Measurements from ENCODE around the gene NCS1.

NCS1 gene

DNA sequence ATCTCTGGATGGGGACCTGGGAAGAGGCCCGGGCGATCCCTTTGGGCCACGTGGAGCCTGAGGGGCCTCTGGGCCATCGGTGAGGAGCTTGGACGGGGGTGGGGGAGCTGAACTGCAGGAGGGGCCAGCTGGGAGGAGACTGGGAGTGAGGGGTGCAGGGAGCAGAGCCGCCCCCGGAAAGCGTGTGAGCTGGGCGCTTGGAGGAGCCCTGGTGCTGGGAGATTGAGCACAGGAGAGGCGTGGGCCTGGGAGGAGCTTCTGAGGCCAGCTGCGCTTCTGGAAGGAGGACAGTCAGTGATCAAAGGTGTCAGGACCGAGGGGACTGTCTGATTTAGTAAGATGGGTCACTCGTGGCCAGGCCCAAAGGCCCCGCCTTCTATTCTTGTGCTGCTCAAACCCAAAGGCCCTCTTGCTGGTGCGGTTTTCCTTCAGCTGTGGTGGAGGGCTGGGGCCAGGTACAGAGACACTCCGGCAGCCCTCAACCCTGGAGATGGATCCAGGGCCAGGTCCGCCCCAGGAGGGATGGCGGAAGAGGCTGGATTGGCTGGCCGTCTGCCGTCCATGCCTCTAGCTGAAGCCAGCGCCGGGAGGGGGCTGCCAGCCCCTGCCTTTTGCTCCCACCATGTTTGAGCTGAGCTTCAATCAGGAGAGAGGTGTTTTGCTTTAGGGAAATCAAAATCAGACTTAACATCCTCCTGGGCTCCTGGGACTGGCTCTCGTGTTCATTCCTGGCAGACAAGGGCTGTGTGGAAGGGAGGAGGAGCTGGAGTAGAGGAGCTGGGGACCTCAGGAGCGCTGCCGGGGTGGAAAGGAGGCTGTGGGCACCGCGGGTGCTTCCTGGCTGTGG lies 21.6 kb downstream of the NCS1 start:
- DNase-seq (ENCODE audit: low read depth in 3 of 3): no peak

DNA sequence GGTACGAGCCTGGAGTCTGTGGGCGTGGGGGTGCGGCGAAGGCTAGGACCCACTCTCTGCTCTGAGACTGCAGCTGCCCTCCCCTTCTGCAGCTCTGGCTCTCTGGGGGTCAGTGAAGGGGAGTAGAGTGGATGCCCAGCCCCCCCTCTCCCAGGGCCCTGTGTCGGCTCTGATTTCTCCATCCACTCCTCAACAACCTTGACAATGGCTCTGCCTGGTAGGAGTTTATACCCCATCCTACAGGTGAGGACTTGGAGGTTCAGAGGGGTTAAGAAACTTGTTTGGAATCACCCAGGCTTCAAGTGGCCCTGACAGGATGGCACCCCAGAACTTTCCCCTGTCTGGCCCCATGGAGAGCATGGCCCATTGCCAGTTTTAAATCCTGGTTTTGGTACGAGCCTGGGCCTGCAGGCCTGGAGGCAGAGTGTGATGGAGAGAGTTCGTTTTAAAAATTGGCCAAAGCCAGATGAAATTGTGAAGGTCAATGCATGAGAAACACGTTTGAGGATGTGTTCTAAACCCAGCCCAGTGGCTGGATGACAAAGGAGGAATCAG lies 22.3 kb downstream of the NCS1 start:
- no peak for DNase-seq (ENCODE audit: low read depth in 3 of 3)

DNA sequence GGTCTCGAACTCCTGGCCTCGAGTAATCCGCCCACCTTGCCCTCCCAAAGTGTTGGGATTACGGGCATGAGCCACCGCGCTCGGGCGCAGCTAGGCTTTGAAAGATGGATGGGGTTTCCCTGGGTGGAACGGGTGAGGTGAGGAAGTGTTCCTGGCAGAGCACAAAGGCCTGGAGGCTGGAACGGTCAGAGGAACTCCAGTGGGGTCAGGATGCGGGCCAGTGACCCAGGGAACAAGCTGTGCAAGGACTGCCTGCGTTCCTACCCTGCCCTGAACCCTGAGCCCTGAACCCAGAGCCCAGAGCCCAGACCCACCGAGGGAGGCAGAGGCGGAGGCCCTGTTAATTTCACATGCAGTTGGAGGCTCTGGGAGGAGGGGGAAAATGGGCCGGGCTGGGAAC lies 23.4 kb downstream of the NCS1 start:
- no peak for DNase-seq (ENCODE audit: low read depth in 3 of 3)

DNA sequence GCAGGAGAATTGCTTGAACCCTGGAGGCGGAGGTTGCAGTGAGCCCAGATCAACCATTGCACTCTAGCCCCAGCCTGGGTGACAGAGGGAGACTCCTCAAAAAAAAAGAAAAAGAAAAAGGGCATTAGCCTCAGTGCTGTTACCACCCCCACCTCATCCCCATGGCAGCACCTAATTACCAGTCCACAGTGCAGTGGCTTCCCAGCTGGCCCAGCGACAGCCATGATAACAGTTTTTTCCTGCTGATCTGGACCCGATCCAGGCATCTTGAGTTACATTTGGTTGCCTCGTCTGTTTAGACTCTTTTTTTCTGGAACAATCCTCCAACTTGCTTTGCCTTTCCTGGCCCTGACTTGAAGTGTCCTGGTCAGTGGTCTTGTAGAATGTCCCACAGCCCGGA lies 24.4 kb downstream of the NCS1 start:
- DNase-seq (ENCODE audit: low read depth in 3 of 3): no peak

DNA sequence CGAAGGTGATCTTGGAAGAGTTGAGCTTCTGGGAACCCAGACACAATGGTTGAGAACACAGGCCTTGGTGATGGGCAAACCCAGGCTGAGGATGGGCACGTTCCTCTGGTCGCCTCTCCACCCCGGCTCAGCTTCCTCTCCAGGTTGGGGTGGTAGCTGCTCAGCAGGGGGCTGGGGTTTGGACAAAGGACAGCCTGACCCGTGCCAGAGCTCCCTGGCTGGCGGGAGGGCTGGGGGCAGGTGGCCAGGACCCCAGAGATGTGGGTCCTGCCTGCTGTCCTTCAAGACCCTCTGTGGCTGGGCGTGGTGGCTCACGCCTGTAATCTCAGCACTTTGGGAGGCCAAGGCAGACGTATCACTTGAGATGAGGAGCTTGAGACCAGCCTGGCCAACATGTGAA lies 25.2 kb downstream of the NCS1 start:
- no peak for DNase-seq (ENCODE audit: low read depth in 3 of 3)

DNA sequence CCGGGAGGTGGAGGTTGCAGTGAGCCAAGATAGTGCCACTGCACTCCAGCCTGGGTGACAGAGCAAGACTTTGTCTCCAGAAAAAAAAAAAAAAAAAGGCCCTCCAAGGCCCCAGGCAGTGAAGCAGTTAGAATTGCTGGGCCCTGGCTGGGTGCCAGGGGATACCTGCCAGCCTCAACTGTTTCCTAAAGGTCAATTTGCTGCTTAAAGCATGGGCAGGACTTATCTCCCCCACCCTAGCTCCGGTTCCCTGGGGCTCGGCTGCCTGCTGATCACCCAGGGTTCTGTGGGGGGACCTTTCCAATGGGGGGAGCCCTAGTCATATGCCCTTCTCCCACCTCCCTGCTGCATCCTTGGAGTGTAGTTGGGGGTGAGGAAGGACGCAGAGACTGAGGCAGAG lies 25.7 kb downstream of the NCS1 start:
- no peak for DNase-seq (ENCODE audit: low read depth in 3 of 3)

DNA sequence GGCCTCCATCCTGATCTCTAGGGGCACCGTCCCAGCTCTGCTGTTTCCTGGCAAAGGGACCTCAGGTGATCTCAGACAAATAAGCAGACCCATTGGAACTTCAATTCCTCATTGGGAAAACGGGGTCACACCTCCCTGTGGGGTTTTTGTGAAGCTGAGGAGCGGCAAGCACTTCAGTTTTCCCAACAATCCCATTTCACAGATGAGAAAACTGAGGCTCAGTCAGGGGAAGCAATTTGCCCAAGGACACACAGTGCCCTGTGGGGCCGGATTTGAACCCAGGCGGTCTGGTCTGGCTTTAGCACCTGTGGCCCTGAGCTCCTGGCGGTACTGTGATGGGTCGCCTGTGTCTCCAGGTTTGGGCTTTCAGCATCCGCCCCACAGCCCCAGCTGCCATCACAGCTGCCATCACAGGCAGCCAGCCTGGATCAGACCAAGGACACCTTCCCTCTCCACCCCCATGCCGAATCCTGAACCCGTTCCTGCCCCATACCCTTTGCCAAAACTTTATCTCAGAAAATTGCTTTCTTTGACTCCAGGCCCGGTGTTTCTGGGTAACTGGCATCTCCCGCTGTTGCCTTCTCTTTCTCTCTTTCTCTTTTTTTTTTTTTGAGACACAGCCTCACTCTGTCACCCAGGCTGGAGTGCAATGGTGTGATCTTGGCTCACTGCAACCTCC lies 26.4 kb downstream of the NCS1 start:
- no peak for DNase-seq (ENCODE audit: low read depth in 3 of 3)

DNA sequence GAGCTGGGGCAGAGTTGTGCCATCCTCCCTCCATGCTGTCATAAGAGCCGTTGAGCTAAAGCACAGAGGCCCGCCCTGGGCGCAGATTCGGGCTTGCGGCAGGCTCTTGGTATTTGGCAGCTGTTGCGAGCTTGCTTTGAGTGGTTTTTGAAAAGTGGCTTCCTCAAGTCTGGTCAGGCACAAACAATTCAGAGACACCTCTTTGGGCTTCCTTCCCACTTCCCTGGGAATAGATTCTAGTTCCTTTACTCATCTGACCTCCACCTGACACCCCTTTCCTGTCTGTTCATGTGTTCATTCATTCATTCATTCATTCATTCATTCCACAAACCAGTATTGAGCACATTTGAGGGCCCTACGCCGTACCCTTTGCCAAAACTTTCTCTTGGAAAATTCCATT lies 27.4 kb downstream of the NCS1 start:
- no peak for DNase-seq (ENCODE audit: low read depth in 3 of 3)

DNA sequence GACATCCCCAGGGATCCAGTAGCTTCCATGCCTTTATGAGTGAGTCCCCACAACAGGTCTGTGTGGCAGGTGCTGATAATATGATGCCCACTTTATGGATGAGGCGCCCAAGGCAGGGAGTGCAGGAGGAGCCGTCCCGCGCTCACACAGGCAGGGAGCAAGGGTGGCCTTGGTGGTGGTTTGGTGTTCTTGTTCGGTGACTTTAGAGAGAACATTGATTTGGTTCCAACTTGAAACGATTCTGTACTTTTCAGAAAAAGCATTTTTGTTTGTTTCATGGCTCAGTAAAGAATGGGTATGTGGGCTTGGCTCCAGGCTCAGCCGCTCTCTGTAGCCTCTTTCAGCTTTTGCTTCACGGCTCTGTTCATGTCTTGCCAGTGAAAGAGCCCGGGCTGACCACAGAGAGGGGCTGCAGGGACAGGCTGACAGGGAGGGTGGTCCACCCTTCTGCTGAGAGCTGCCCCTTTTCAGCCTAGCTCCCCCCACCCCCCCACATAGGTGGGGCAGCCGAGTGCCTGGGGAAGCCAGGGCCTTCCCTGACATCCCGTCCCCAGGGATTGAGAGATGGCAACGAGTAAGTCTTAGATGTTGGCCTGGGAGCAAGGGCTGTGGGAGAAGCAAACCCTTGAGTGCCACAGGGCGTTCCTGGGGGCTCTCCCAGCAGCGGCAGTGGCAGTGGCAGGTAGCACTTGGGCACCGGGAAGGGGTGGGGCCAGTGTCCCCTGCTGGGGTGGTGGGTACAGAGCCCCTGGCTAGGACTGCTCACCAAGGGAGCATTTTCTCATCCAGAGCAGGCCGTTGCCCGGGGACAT lies 28.0 kb downstream of the NCS1 start:
- DNase-seq (ENCODE audit: low read depth in 3 of 3): no peak

DNA sequence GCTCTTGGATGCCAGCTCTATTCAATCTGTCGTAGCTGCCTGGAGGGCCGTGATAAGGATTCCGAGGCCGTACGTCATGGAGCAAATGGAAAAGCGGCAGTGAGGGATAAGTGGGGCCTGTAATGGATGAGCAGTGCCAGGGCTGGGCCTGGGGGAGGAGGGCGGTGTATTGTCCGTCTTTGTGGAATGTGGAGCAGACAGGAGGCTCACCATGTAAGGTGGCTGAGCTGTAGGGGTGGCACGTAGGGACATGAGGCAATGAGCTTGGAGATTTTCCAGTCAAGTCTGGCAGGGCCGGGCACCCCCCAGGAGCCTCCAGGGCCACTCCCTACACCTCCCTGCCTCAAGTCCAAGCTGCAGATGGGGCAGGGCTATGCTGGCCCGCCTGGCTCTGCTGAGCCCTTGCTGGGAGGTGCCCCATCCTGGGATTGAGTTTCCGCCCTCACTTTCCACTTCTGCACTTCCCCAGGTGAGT lies 29.2 kb downstream of the NCS1 start:
- no peak for DNase-seq (ENCODE audit: low read depth in 3 of 3)

DNA sequence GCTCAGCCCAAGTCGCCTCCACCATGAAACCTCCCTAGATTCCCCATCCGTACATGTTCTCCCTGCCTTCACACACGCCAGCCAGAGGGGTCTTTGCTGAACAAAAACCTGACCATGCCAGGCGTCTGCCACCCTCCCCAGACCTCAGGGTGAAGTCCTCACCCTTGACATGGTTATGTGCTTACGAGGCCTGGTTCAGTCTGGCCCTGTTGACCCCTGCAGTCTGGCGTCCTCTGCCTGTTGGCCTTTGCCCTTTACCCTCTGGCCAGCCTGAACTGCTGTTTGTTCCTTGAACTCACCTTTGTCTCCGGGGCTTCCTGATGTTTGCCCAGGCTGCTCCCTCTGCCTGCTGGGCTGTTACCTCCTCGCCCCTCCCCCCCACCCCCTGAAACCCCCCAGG lies 29.8 kb downstream of the NCS1 start:
- no peak for DNase-seq (ENCODE audit: low read depth in 3 of 3)

DNA sequence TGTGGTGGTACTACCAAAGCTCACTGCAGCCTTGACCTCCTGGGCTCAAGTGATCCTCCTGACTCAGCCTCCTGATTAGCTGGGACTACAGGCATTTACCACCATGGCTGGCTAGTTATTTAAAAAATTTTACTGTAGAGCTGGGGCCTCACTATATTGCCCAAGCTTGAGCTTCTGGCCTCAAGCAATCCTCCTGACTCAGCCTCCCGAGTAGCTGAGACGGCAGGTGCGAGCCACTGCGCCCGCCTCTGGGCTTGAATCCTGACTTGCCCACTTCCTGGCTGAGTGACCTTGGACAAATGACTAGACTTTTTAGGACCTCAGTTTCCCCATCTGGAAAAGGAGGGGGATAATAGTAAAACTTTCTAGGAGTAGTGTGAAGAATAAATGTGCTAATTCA lies 32.1 kb downstream of the NCS1 start:
- no peak for DNase-seq (ENCODE audit: low read depth in 3 of 3)

DNA sequence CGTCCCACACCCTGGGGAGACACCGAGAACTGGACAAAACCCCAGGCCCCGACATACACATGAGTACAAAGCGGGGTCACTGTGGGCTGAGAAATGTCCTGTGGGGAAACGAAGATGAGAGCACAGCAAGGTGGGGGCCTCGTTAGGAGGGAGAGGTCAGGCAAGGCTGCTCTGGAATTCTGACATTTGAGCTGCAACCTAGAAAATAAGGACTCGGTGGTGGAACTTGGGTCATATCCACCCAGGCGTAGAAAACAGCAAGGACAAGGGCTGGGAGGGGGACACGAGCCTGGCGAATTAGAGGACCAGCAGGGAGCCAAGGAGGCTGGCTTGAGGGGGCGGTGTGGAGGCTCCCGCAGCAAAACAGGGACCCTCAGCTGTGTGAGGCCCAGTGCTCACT lies 32.8 kb downstream of the NCS1 start:
- no peak for DNase-seq (ENCODE audit: low read depth in 3 of 3)

DNA sequence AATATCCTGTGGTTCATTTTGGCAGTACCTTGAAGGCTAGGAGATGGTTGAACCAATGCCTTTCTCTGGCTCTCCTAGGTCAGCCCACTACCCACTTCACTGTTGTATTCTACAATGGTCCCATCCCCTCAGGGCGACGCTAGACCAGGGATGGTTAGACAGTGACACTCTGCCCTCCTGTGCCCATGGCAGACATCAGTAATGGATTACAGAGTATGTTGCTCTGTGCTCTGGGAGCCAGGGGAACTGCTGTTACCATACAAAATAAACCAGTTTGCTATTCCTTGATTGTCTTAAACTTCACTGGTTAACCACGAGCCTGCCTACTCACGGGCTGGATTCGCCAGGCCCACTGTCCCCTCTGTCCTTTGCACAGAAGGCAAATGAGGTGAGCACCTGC lies 33.7 kb downstream of the NCS1 start:
- DNase-seq (ENCODE audit: low read depth in 3 of 3): no peak

DNA sequence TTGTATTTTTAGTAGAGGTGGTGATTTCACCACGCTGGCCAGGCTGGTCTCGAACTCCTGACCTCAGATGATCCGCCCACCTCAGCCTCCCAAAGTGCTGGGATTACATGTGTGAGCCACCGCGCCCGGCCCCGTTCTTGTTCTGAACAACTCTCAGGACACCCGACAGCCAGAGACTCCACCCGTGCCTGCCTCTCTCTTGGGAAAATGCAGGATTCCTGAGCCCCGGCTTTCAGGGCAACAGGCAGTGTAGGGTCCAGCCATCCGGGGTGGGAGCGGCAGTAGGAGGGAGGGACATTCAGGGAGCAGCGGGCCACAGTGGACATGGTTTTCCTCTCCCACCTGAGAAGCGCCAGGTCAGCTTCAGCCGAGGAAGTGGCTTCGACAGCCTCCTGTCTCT lies 34.4 kb downstream of the NCS1 start:
- DNase-seq (ENCODE audit: low read depth in 3 of 3): no peak

DNA sequence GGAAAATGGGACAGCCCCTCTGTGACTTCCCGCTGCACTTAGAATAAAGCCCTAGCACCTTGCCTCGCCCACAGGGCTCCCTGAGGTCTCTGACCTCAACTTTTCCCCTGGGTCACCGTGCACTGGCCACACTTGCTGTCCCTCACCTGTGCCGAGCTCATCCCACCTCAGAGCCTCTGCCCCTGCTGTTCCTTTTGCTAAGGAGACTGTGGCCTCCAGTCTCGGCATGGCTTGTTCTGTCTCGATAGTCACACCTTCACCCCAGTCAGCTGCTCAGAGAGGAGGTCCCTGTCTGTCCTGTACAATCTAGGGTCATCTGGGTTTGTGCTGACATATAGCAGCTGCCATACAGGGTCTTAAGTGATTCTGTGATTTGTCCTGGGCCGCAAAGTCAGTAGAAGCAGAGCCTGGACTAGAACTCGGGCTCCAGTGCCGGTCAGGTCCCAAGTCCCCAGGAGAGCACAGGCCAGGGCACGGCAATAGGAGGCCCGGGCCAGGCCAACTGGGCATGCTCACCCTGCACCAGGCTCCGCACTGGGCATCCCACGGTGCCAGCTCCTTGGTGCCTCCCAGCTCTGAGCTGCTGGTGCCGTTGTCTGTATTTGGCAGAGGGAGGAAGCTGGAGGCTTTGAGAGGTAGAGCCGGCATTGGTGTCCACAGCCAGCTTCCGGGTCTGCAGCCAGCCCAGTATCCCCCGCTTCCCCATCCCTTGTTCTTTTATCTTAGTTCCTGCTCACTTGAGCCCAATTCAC lies 35.2 kb downstream of the NCS1 start:
- no peak for DNase-seq (ENCODE audit: low read depth in 3 of 3)

DNA sequence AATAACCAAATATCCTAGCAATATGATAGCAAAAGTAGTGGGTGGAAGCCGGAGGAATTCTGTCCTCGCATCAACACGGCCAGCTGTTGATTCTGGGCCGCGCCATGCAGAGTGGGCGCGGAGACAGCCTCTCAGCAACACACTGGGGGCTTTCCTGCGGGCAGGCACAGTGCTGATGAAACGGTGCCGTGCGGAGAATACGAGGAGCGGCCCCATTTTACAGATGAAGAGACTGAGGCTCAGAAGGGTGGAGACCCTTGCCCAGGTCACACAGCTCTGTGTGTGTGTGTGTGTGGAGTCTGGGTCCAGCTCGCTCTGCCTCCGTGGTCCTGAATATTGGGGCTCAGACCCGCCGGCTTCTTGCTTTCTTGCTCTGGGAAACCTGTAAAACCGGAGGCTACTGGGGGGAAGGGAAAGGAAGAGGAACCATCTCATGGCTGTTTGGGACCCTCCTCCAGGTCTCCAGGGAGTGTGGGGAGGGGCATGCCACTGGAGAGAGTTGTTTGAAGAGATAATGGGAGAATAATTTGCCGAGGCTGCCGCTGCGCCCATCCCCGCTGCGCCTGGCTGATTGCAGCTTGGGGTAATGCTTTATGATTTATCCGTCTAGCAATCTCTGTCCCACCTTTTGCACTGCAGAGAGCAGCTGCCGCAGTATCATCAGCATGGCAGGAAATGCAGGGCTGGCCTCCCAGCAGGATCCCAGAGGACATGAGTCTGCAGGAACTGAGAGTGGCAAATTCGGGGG lies 36.6 kb downstream of the NCS1 start:
- DNase-seq (ENCODE audit: low read depth in 3 of 3): no peak

DNA sequence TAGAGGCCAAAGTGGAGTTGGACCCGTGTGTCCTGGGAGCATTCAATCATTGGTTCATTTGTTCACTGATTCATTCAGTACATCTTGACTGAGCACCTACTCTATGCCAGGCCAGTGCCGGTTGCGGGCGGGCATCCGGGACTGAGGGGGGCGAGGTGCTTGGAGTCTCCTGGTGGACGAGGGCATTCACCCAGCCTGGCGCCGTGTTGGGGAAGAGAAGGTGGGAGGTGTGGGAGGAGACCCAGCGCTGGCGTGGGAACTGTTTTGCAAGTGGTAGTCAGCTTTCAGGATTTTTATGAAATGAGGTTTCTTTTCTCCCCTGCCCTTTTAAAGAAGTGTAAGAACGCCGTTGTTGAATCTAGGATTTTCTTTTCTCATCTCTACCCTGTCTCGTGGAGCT lies 37.2 kb downstream of the NCS1 start:
- DNase-seq (ENCODE audit: low read depth in 3 of 3): no peak

DNA sequence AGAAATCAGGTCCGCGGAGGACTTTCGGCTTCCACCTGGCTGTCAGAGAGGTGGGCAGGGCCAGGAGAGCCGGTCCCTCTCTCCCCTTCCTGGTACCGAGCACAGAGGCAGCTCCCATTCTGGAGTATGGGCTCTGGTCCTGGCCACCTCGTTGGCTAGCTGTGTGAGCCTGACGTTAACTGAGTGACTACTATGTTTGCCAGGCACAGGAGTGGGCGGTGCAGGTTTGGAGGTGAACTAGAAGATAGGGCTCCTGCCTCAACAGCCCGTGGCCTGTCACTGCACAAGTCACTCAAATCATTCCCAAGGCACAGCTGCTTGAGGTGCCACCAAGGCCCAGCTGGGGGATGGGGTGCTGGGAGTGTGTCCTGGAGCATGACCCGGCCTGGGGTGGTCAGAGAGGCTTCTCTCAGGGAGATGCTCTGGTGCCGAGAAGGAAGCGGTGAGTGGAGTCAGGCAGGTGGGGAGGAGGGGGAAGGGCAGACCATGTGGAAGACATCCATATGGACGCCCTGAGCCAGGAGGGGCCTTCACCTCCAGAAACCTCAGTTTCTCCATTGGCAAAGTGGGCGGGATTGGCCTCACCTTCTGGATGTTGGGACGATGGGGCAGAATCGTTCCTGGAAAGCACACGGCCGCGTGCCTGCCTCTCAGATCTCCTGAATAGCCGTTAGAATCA lies 39.5 kb downstream of the NCS1 start:
- DNase-seq (ENCODE audit: low read depth in 3 of 3): no peak
